Mammary epithelial cell (primary cell): ENCODE measurements around the gene INCA1.

ENCODE experiments used
- CTCF ChIP-seq, 2 donors: IDR thresholded peaks in 1 of 2; conservative IDR thresholded peaks in 1 of 2; 2 replicates each; pipeline ENCODE4 v1.5.1; 2011 to 2012; ENCODE audit warnings: inconsistent platforms in 2 of 2, low read length in 2 of 2, mild to moderate bottlenecking in 2 of 2, control low read depth in 1 of 2, low read depth in 1 of 2; ENCODE audit not compliant: insufficient read depth in 1 of 2; ENCODE audit errors: extremely low read depth in 1 of 2
- EZH2 ChIP-seq: IDR thresholded peaks from 2 replicates; pipeline ENCODE4 v1.6.1; 2012; ENCODE audit warnings: low read length, inconsistent platforms, borderline replicate concordance

- no peak for TF ChIP-seq CTCF (conservative IDR thresholded peaks at IDR 0.05 in 1 of 2, IDR thresholded peaks at IDR 0.05 in 1 of 2; ENCODE audit: extremely low read depth in 1 of 2, insufficient read depth in 1 of 2, low read depth in 1 of 2, low read length in 2 of 2)
- TF ChIP-seq EZH2 = no peak
Measured at GRCh38 chr17:4998027-4998731, 857 bp upstream of the INCA1 start.
